Mesothelial cell of epicardium (in vitro differentiated cells): ENCODE results near the gene SHISA5. TPM values are rescaled to one million over a fixed set of nuclear protein-coding genes. Genes with fewer than 3 reads are reported as not detected.

ENCODE experiments used
- DNase-seq, 2 experiments: peaks; one replicate each; pipeline ENCODE4 v3.0.0; 2021; ENCODE audit warnings: low spot score in 2 of 2; ENCODE audit not compliant: unreplicated experiment in 2 of 2
- H3K27ac Mint-ChIP-seq: 2 replicates; pipeline ENCODE4 v1.8.0; 2021; ENCODE audit warnings: mixed read lengths
- H3K27me3 Mint-ChIP-seq: 2 replicates; pipeline ENCODE4 v1.8.0; 2021; ENCODE audit warnings: low read depth, mixed read lengths
- H3K36me3 Mint-ChIP-seq: 2 replicates; pipeline ENCODE4 v1.8.0; 2021; ENCODE audit warnings: mixed read lengths
- H3K4me1 Mint-ChIP-seq: 2 replicates; pipeline ENCODE4 v1.8.0; 2021; ENCODE audit warnings: mixed read lengths
- H3K4me3 Mint-ChIP-seq: 2 replicates; pipeline ENCODE4 v1.8.0; 2021; ENCODE audit warnings: mild to moderate bottlenecking, moderate library complexity, mixed read lengths
- H3K9me3 Mint-ChIP-seq: 2 replicates; pipeline ENCODE4 v1.8.0; 2021; ENCODE audit warnings: mixed read lengths
- CTCF ChIP-seq: fragments of 200-600 bp; sonication (generic); IDR thresholded peaks from one replicate; pipeline ENCODE4 v1.5.0; 2021; ENCODE audit warnings: antibody characterized with exemption; ENCODE audit not compliant: unreplicated experiment
- total RNA-seq: library from RNA; stranded (reverse); gene quantifications from 3 replicates; pipeline ENCODE4 v1.2.1, GENCODE V29; 2021

SHISA5 gene
- total RNA-seq, 1 donor from 2014 or later: 154 TPM

DNA sequence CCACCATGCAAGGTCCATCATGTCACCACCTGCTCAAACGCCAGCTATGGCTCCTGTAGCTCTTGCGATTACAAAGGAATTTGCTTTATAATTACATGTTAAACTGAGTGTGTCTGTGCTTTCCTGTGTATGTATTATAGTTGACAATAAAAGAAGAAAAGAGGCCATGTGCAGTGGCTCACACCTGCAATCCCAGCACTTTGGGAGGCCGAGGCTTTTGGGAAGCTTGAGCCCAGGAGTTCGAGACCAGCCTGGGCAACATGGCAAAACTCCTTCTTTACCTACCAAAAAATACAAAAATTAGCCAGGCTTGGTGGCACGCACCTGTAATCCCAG lies 30.4 kb downstream of the SHISA5 start:
- Mint-ChIP-seq H3K27me3 (no peaks in the 10 kb centered on the region), H3K4me3 (peak overlapping the region; percentile 92), H3K36me3 (peaks cover 9% of the 10 kb centered on the region), H3K27ac (peak overlapping the region; percentile 100), H3K4me1 (peaks cover 18% of the 10 kb centered on the region), H3K9me3 (no peaks in the 10 kb centered on the region)
- DNase-seq: no peak
- TF ChIP-seq CTCF: no peak

- Mint-ChIP-seq H3K27ac (peak overlapping the region; percentile 100), H3K4me3 (peak overlapping the region; percentile 92), H3K9me3 (no peaks in the 10 kb centered on the region), H3K4me1 (peaks cover 18% of the 10 kb centered on the region), H3K36me3 (peaks cover 10% of the 10 kb centered on the region), H3K27me3 (no peaks in the 10 kb centered on the region)
- no peak for TF ChIP-seq CTCF
- peak; percentile 88 to 89 for DNase-seq
Observed at GRCh38 chr3:48472923-48473616, 30.9 kb downstream of the SHISA5 start.

- peak overlapping the region; percentile 100 for H3K27ac Mint-ChIP-seq
- peaks cover 18% of the 10 kb centered on the region for H3K4me1 Mint-ChIP-seq
- no peaks in the 10 kb centered on the region for H3K27me3 Mint-ChIP-seq
- peaks cover 15% of the 10 kb centered on the region for H3K36me3 Mint-ChIP-seq
- no peaks in the 10 kb centered on the region for H3K9me3 Mint-ChIP-seq
- peak overlapping the region; percentile 92 for H3K4me3 Mint-ChIP-seq
- DNase-seq: no peak
- TF ChIP-seq CTCF: no peak
Observed at GRCh38 chr3:48472673-48472922, 31.4 kb downstream of the SHISA5 start.

DNA sequence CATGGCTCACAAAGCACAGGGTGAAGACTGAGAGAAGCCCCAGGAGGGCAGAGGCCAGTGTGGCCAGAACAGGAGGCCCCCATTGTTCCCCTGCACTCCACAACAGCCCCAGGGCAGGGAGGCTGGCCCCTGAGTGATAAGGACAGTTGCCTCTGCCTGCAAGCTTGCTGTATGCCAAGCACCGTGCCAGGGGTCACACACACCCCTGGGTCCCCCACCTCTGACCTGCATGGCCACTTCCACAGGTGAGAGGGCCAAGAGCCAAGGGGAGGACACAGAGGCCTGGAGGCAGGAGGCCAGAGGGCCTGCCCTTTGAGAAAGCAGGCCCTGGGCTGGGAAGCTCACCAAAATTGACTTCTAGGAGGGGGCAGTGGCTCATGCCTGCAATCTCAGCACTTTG lies 33.7 kb downstream of the SHISA5 start:
- H3K36me3 Mint-ChIP-seq: peaks cover 17% of the 10 kb centered on the region
- peak overlapping the region; percentile 31 for H3K4me3 Mint-ChIP-seq
- peak overlapping the region; percentile 64 for H3K27ac Mint-ChIP-seq
- no peak for DNase-seq
- peaks cover 34% of the 10 kb centered on the region for H3K4me1 Mint-ChIP-seq
- TF ChIP-seq CTCF: no peak
- no peaks in the 10 kb centered on the region for H3K27me3 Mint-ChIP-seq
- no peaks in the 10 kb centered on the region for H3K9me3 Mint-ChIP-seq

DNA sequence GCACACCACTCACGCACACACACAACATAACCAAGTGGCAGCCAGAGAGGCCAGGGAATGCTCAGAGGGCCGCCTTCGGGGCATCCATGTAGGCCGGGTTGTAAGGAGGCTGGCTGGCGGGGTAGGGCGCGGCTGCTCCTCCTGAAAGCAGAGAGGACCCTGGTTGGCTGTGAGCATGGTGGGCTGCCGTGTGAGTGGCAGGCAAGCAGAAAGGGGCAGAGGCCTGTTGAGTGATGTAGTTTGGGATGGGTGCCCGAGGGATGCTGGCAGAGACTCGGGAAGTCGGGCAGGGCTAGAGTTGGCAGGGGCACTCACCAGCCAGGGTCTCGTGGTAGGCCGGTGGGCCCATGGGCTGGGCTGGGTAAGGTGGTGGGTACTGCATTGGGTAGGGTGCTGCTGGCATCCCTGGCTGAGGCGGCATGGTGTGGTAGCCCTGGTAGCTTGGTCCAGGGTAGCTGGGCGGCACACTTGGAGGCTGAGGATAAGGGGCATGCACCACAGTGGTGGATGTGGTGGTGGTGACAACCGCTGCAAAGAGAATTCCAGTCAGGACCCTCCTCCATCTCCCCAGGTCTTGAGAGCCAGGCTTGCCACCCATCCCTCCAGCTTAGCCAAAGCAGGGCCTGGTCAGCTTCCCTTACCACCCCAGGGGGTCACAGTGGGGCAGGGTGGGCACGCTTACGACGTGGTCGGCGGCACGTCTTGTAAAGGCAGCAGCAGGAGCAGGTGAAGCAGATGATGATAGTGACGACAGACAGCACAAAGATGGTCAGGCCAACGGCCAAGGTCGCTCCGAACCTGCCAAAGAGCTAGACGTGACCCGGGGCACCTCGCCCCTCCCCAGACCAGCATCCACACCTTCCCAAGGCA lies 34.7 kb downstream of the SHISA5 start:
- DNase-seq: no peak
- Mint-ChIP-seq H3K4me3 (no peak overlapping the region), H3K36me3 (peaks cover 17% of the 10 kb centered on the region), H3K9me3 (no peaks in the 10 kb centered on the region), H3K27me3 (no peaks in the 10 kb centered on the region), H3K4me1 (peaks cover 29% of the 10 kb centered on the region), H3K27ac (peak overlapping the region; percentile 34)
- TF ChIP-seq CTCF: no peak
